Fibroblast of the conjunctiva (primary cell): ENCODE measurements around the gene MMP14.

Source experiments
- DNase-seq: peaks from one replicate; pipeline ENCODE4 v3.0.0-alpha.2; 2010; ENCODE audit warnings: low read depth

The MMP14 gene

GRCh38 chr14:22884738-22885523 is 48.5 kb downstream of the MMP14 start:
- DNase-seq, result no peak

GRCh38 chr14:22885975-22886374 is 49.6 kb downstream of the MMP14 start:
- no peak for DNase-seq

GRCh38 chr14:22886500-22887259 is 50.3 kb downstream of the MMP14 start:
- DNase-seq, result peak; percentile 22

- peak; percentile 71 for DNase-seq
These were observed 51.0 kb downstream of the MMP14 start for GRCh38 chr14:22887260-22887989.

- no peak for DNase-seq
These were observed 51.6 kb downstream of the MMP14 start for GRCh38 chr14:22887990-22888378.

- no peak for DNase-seq
These were observed 52.3 kb downstream of the MMP14 start for GRCh38 chr14:22888662-22889061.

- no peak for DNase-seq
These were observed 54.0 kb downstream of the MMP14 start for GRCh38 chr14:22890416-22890815.

GRCh38 chr14:22892488-22892887 is 56.1 kb downstream of the MMP14 start:
- no peak for DNase-seq

- DNase-seq, result no peak
These were observed 57.3 kb downstream of the MMP14 start for GRCh38 chr14:22893706-22894105.

- no peak for DNase-seq
These were observed 59.0 kb downstream of the MMP14 start for GRCh38 chr14:22895402-22895801.

GRCh38 chr14:22896356-22896755 is 60.0 kb downstream of the MMP14 start:
- DNase-seq, result no peak

GRCh38 chr14:22896760-22897159 is 60.4 kb downstream of the MMP14 start:
- no peak for DNase-seq

GRCh38 chr14:22897357-22897756 is 61.0 kb downstream of the MMP14 start:
- no peak for DNase-seq
